Stomach (tissue), 4 donors: ENCODE measurements around the gene DIAPH2.

ENCODE experiments used
- CTCF ChIP-seq, 7 experiments: fragments of 450-650 bp in 4 of 7; fragments of 200-600 bp in 3 of 7; sonication (generic) in 3 of 7; IDR thresholded peaks; one replicate each; pipeline ENCODE4 v1.5.1; 2016 to 2019; ENCODE audit warnings: antibody characterized with exemption in 7 of 7, control low read depth in 2 of 7, mild to moderate bottlenecking in 1 of 7
- POLR2A ChIP-seq, 4 donors: fragments of 450-650 bp; IDR thresholded peaks; one replicate each; pipeline ENCODE4 v1.6.1; 2016; ENCODE audit warnings: antibody characterized with exemption in 4 of 4, control low read depth in 2 of 4, mild to moderate bottlenecking in 1 of 4, moderate library complexity in 1 of 4
- POLR2AphosphoS5 ChIP-seq, 3 donors: sonication (generic); formaldehyde crosslinking; IDR thresholded peaks; one replicate each; pipeline ENCODE4 v1.6.1; 2016; ENCODE audit warnings: antibody characterized with exemption in 3 of 3

GRCh38 chrX:97089116-97089515, 404.5 kb downstream of the DIAPH2 start:
- TF ChIP-seq CTCF (IDR thresholded peaks at IDR 0.05) (no peak), POLR2A (IDR thresholded peaks at IDR 0.05) (no peak), POLR2AphosphoS5 (IDR thresholded peaks at IDR 0.05) (no peak)
